Mesendoderm (in vitro differentiated cells): ENCODE measurements around the gene UEVLD.
A peak's percentile ranks its signal among the peaks of the same experiment; 100 is the strongest.

ENCODE experiments used
- DNase-seq: peaks from one replicate; pipeline ENCODE4 v3.0.0; 2013
- H2AK5ac ChIP-seq: 2 replicates; pipeline ENCODE4 v1.6.1; 2013; ENCODE audit warnings: low read length, inconsistent platforms
- H2BK120ac ChIP-seq: 2 replicates; pipeline ENCODE4 v1.6.1; 2013; ENCODE audit warnings: low read depth, mild to moderate bottlenecking, low read length, moderate library complexity, mixed read lengths
- H2BK15ac ChIP-seq: replicated peaks from 2 replicates; pipeline ENCODE4 v1.6.1; 2013; ENCODE audit warnings: low read depth, mild to moderate bottlenecking, moderate library complexity
- H2BK5ac ChIP-seq: 2 replicates; pipeline ENCODE4 v1.6.1; 2013; ENCODE audit warnings: low read length, inconsistent platforms
- H3K18ac ChIP-seq: 2 replicates; pipeline ENCODE4 v1.6.1; 2013; ENCODE audit warnings: mild to moderate bottlenecking, low read length, mixed read lengths
- H3K23ac ChIP-seq: one replicate; pipeline ENCODE4 v1.6.1; 2013; ENCODE audit warnings: low read length
- H3K27ac ChIP-seq: 2 replicates; pipeline ENCODE4 v1.5.1; 2013; ENCODE audit warnings: low read depth, mild to moderate bottlenecking, inconsistent platforms, low read length, moderate library complexity
- H3K27me3 ChIP-seq: 2 replicates; pipeline ENCODE4 v1.6.1; 2013; ENCODE audit warnings: low read length, control low read depth, mild to moderate bottlenecking, inconsistent platforms; ENCODE audit not compliant: insufficient read depth, poor library complexity
- H3K36me3 ChIP-seq: 2 replicates; pipeline ENCODE4 v1.6.1; 2013; ENCODE audit warnings: low read length, inconsistent platforms; ENCODE audit not compliant: control insufficient read depth, insufficient read depth
- H3K4ac ChIP-seq: one replicate; pipeline ENCODE4 v1.6.1; 2013; ENCODE audit warnings: low read depth, mild to moderate bottlenecking, low read length, moderate library complexity
- H3K4me1 ChIP-seq: 2 replicates; pipeline ENCODE4 v1.6.1; 2013; ENCODE audit warnings: low read depth, low read length, inconsistent platforms; ENCODE audit not compliant: control insufficient read depth
- H3K4me2 ChIP-seq: 2 replicates; pipeline ENCODE4 v1.6.1; 2013; ENCODE audit warnings: low read length
- H3K4me3 ChIP-seq: 2 replicates; pipeline ENCODE4 v1.5.1; 2013; ENCODE audit warnings: mild to moderate bottlenecking, low read length
- H3K56ac ChIP-seq: one replicate; pipeline ENCODE4 v1.6.1; 2013; ENCODE audit warnings: low read length
- H3K79me1 ChIP-seq: 2 replicates; pipeline ENCODE4 v1.6.1; 2013; ENCODE audit warnings: low read length, inconsistent platforms
- H3K79me2 ChIP-seq: 2 replicates; pipeline ENCODE4 v1.6.1; 2013; ENCODE audit warnings: mild to moderate bottlenecking, low read length; ENCODE audit not compliant: control insufficient read depth, insufficient read depth
- H3K9ac ChIP-seq: 2 replicates; pipeline ENCODE4 v1.6.1; 2013; ENCODE audit warnings: low read length, inconsistent platforms
- H4K5ac ChIP-seq: one replicate; pipeline ENCODE4 v1.6.1; 2013; ENCODE audit warnings: low read length
- H4K8ac ChIP-seq: one replicate; pipeline ENCODE4 v1.6.1; 2013; ENCODE audit warnings: low read depth, mild to moderate bottlenecking, control low read depth, low read length, moderate library complexity
- WGBS: extraction: QIAGEN DNeasy Blood & Tissue Kit; methylation state at CpG from one replicate; pipeline ENCODE4 v1.1.7; 2013; ENCODE audit warnings: low lambda C conversion rate, missing lambda C conversion rate; ENCODE audit not compliant: insufficient coverage; ENCODE audit errors: extremely low coverage; 5-methylcytosine and 5-hydroxymethylcytosine counted together

Gene UEVLD

DNA sequence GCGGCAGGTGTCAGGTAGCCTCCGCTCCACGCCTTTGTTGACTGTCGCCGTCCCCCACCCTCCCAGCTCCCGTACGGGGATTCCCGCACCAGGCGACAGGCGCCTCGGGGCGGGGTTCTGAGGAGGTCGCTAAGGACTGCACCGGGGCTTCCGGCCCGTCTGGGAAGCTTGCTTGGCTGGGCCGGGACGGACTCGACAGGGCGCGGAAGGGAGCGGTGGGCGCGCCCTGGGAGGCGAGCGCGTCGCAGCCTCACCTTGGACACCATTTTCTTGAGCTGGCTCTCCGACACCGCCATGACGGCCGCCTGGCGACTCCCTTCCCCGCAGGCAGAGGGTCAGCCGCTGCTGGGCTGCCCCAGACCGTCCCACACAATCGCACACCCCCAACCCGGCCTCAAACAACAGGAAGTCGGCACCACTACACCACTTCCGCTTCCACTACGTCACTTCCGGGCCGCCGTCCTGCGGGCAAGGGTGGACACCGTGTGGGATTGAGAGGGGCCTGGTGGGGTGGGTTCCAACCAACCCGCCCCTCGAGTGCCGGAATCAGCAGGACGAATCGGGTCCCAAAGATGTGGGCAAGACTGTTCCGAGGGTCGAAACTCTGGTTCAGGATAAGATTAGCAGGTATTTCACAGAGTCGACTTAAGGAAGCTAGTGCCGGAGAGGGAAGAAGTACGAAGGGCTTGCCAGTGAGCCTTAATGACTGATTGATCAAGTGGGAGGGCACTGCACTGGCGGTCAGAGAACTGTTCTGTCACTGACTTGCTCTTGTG, 61.8 kb downstream of the UEVLD start, which contains the start of gene TSG101:
Gene TSG101, minus strand, starts transcription at position 422 of the 776 bp plus-strand sequence. Its CDS starts 126 bp downstream, at position 296.
- peaks cover 2% of the 10 kb centered on the region for H3K4me1 ChIP-seq
- peak within 1 kb of the TSS; percentile 87 for H3K4me2 ChIP-seq
- no peaks in the 10 kb centered on the region for H3K27me3 ChIP-seq
- no peak within 1 kb of the TSS for H2AK5ac ChIP-seq
- H2BK15ac ChIP-seq = no peak within 1 kb of the TSS
- no CpG with 5 or more reads among the region's 57 CpGs for WGBS
- H3K27ac ChIP-seq = peak within 1 kb of the TSS; percentile 91
- no peak within 1 kb of the TSS for H4K5ac ChIP-seq
- H3K4me3 ChIP-seq = peak within 1 kb of the TSS; percentile 91
- peak within 1 kb of the TSS; percentile 8 for H3K18ac ChIP-seq
- no peaks in the 10 kb centered on the region for H3K36me3 ChIP-seq
- peak within 1 kb of the TSS; percentile 96 for H3K56ac ChIP-seq
- DNase-seq = peak; percentile 98
- no peak within 1 kb of the TSS for H4K8ac ChIP-seq
- peaks cover 10% of the 10 kb centered on the region for H3K79me1 ChIP-seq
- H3K4ac ChIP-seq = peak within 1 kb of the TSS; percentile 11
- H3K9ac ChIP-seq = peak within 1 kb of the TSS; percentile 93
- peaks cover 9% of the 10 kb centered on the region for H3K79me2 ChIP-seq
- no peak within 1 kb of the TSS for H2BK120ac ChIP-seq
- no peak within 1 kb of the TSS for H3K23ac ChIP-seq
- peak within 1 kb of the TSS; percentile 73 for H2BK5ac ChIP-seq

GRCh38 chr11:18526130-18526520, 62.4 kb downstream of the UEVLD start:
- Histone ChIP-seq H3K23ac (no peak overlapping the region), H3K4ac (no peak overlapping the region), H2AK5ac (no peak overlapping the region), H3K4me1 (peaks cover 2% of the 10 kb centered on the region), H3K27ac (peak overlapping the region; percentile 91), H4K5ac (no peak overlapping the region), H3K36me3 (no peaks in the 10 kb centered on the region), H3K56ac (peak overlapping the region; percentile 96), H3K79me1 (peaks cover 10% of the 10 kb centered on the region), H3K79me2 (peaks cover 9% of the 10 kb centered on the region), H4K8ac (no peak overlapping the region), H2BK5ac (no peak overlapping the region), H3K4me2 (peak overlapping the region; percentile 73), H3K9ac (peak overlapping the region; percentile 93), H2BK15ac (no peak overlapping the region), H3K4me3 (peak overlapping the region; percentile 91), H3K18ac (no peak overlapping the region), H3K27me3 (no peaks in the 10 kb centered on the region), H2BK120ac (no peak overlapping the region)
- WGBS = no CpG with 5 or more reads among the region's 8 CpGs
- DNase-seq = no peak

- WGBS = no CpG with 5 or more reads among the region's 1 CpG
- H3K27me3 ChIP-seq = no peaks in the 10 kb centered on the region
Measured at GRCh38 chr11:18524248-18524647, 64.3 kb downstream of the UEVLD start.

DNA sequence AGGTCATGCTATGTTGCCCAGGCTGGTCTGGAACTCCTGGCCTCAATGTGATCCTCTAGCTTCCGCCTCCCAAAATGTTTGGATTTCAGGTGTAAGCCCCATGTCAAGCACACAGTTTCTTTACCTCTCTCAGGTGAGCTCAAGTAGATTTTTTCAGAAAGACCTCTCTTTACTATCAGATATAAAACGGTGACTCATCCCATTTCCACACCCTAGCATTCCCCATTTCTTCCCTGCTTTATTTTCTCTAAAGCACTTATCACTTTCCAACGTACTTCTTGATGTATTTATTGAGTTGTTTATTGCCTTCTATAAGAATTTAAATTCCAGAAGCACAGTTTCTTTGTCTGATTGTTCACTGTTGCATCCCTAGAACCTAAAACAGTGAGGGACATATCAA, 65.5 kb downstream of the UEVLD start:
- Histone ChIP-seq H3K27me3 (no peaks in the 10 kb centered on the region), H4K8ac (no peak overlapping the region), H2BK5ac (no peak overlapping the region), H3K56ac (no peak overlapping the region), H3K4ac (no peak overlapping the region), H3K9ac (no peak overlapping the region), H3K23ac (no peak overlapping the region), H3K4me1 (peaks cover 2% of the 10 kb centered on the region), H4K5ac (no peak overlapping the region), H2AK5ac (no peak overlapping the region), H3K79me1 (peaks cover 10% of the 10 kb centered on the region), H3K4me2 (no peak overlapping the region), H3K27ac (no peak overlapping the region), H3K79me2 (peaks cover 9% of the 10 kb centered on the region), H3K18ac (no peak overlapping the region), H2BK120ac (no peak overlapping the region), H3K4me3 (no peak overlapping the region), H3K36me3 (no peaks in the 10 kb centered on the region), H2BK15ac (no peak overlapping the region)
- no peak for DNase-seq
- WGBS = no CpG with 5 or more reads among the region's 3 CpGs

More at GRCh38 chr11:18524248-18524647, 64.3 kb downstream of the UEVLD start:
- Histone ChIP-seq H3K79me2 (peaks cover 9% of the 10 kb centered on the region), H3K4me2 (no peak overlapping the region), H3K4me3 (no peak overlapping the region), H2BK5ac (no peak overlapping the region), H2BK15ac (no peak overlapping the region), H2BK120ac (no peak overlapping the region), H3K27ac (no peak overlapping the region), H3K36me3 (no peaks in the 10 kb centered on the region), H3K56ac (no peak overlapping the region), H2AK5ac (no peak overlapping the region), H3K79me1 (peaks cover 10% of the 10 kb centered on the region), H4K5ac (no peak overlapping the region), H3K4me1 (peaks cover 2% of the 10 kb centered on the region), H3K18ac (no peak overlapping the region), H4K8ac (no peak overlapping the region), H3K9ac (no peak overlapping the region), H3K4ac (no peak overlapping the region), H3K23ac (no peak overlapping the region)
- DNase-seq = no peak

- Histone ChIP-seq H3K4ac (no peak overlapping the region), H4K5ac (no peak overlapping the region), H4K8ac (no peak overlapping the region), H2AK5ac (no peak overlapping the region), H3K56ac (no peak overlapping the region), H3K4me3 (no peak overlapping the region), H3K23ac (no peak overlapping the region), H2BK5ac (no peak overlapping the region), H2BK15ac (no peak overlapping the region), H3K79me1 (peaks cover 7% of the 10 kb centered on the region), H3K4me1 (no peaks in the 10 kb centered on the region), H3K27me3 (no peaks in the 10 kb centered on the region), H3K9ac (no peak overlapping the region), H3K27ac (no peak overlapping the region), H3K79me2 (peaks cover 9% of the 10 kb centered on the region), H3K4me2 (no peak overlapping the region), H3K36me3 (no peaks in the 10 kb centered on the region), H3K18ac (no peak overlapping the region), H2BK120ac (no peak overlapping the region)
- peak; percentile 69 for DNase-seq
- WGBS = no CpG with 5 or more reads among the region's 4 CpGs
Measured at GRCh38 chr11:18522388-18522787, 66.1 kb downstream of the UEVLD start.
